CD14-positive monocyte (primary cell): ENCODE data around the gene ARHGEF7. TPM values are rescaled to one million over a fixed set of nuclear protein-coding genes. Genes with fewer than 3 reads are reported as not detected.
"Not testable (repeated sequence)": the region's sequence is repeated elsewhere in the genome, so short reads cannot be mapped to it uniquely, and the experiment has no call there.

Experiments
- DNase-seq, 3 donors: peaks; one replicate each; pipeline ENCODE4 v3.0.0-alpha.2; 2011 to 2022
- H2AFZ ChIP-seq: 2 replicates; pipeline ENCODE4 v1.6.0; 2012; ENCODE audit warnings: mild to moderate bottlenecking, low read depth, low read length, inconsistent platforms; ENCODE audit not compliant: insufficient read depth, poor library complexity, severe bottlenecking
- H3K27ac ChIP-seq, 2 donors: 1 replicate in 1 of 2; 2 replicates in 1 of 2; pipeline ENCODE4 v1.5.1; 2012 to 2013; ENCODE audit warnings: low read length in 2 of 2, control low read depth in 1 of 2, inconsistent platforms in 1 of 2, low read depth in 1 of 2, mild to moderate bottlenecking in 1 of 2
- H3K27me3 ChIP-seq, 2 donors: one replicate each; pipeline versions ENCODE4 v1.6.0 to v1.6.1; 2011 to 2013; ENCODE audit warnings: low read length in 2 of 2; ENCODE audit not compliant: control insufficient read depth in 2 of 2, insufficient read depth in 2 of 2
- H3K36me3 ChIP-seq, 2 donors: replicated peaks in 1 of 2; 1 replicate in 1 of 2; 2 replicates in 1 of 2; pipeline versions ENCODE4 v1.5.1 to v1.6.1; 2012 to 2013; ENCODE audit warnings: low read length in 2 of 2, control low read depth in 1 of 2, inconsistent platforms in 1 of 2, mild to moderate bottlenecking in 1 of 2; ENCODE audit not compliant: insufficient read depth in 2 of 2, control insufficient read depth in 1 of 2
- H3K4me1 ChIP-seq, 2 donors: 1 replicate in 1 of 2; 2 replicates in 1 of 2; pipeline versions ENCODE4 v1.5.1 to v1.6.1; 2012 to 2013; ENCODE audit warnings: low read length in 2 of 2, control low read depth in 1 of 2, inconsistent platforms in 1 of 2, mild to moderate bottlenecking in 1 of 2, moderate library complexity in 1 of 2; ENCODE audit not compliant: insufficient read depth in 2 of 2, control insufficient read depth in 1 of 2
- H3K4me2 ChIP-seq: replicated peaks from 2 replicates; pipeline ENCODE3; 2012; ENCODE audit warnings: low read length, moderate library complexity, mild to moderate bottlenecking; ENCODE audit not compliant: poor library complexity, severe bottlenecking; ENCODE audit errors: extremely low read depth
- H3K4me3 ChIP-seq, 3 experiments: fragments of 200-600 bp in 1 of 3; sonication (generic) in 1 of 3; replicated peaks in 1 of 3; 1 replicate in 2 of 3; 2 replicates in 1 of 3; pipeline ENCODE4 v1.5.1; 2011 to 2013; ENCODE audit warnings: low read length in 3 of 3, mild to moderate bottlenecking in 3 of 3, control low read depth in 2 of 3, low read depth in 2 of 3, inconsistent platforms in 1 of 3, moderate library complexity in 1 of 3
- H3K79me2 ChIP-seq: 2 replicates; pipeline ENCODE4 v1.6.0; 2012; ENCODE audit warnings: mild to moderate bottlenecking, control low read depth, inconsistent platforms, low read length, moderate library complexity; ENCODE audit not compliant: insufficient read depth
- H3K9ac ChIP-seq: 2 replicates; pipeline ENCODE4 v1.6.0; 2017; ENCODE audit warnings: low read length, mild to moderate bottlenecking; ENCODE audit not compliant: insufficient read depth, poor library complexity, severe bottlenecking
- H3K9me3 ChIP-seq, 2 donors: replicated peaks in 1 of 2; 1 replicate in 1 of 2; 2 replicates in 1 of 2; pipeline versions ENCODE4 v1.5.1 to v1.6.1; 2012 to 2013; ENCODE audit warnings: low read length in 2 of 2, control low read depth in 1 of 2; ENCODE audit not compliant: control insufficient read depth in 1 of 2, insufficient read depth in 1 of 2
- H4K20me1 ChIP-seq: 2 replicates; pipeline ENCODE4 v1.6.0; 2012; ENCODE audit warnings: mild to moderate bottlenecking, low read length, control low read depth, moderate library complexity; ENCODE audit not compliant: insufficient read depth
- H3K27ac Mint-ChIP-seq, 7 donors: one replicate each; pipeline ENCODE4 v1.8.0; 2020; ENCODE audit warnings: mild to moderate bottlenecking in 7 of 7, mixed read lengths in 7 of 7, moderate library complexity in 6 of 7, inconsistent platforms in 2 of 7
- H3K27me3 Mint-ChIP-seq, 3 donors: one replicate each; pipeline ENCODE4 v1.8.0; 2021 to 2022; ENCODE audit warnings: low read depth in 3 of 3, mild to moderate bottlenecking in 3 of 3, mixed read lengths in 3 of 3, moderate library complexity in 3 of 3, inconsistent platforms in 1 of 3
- H3K36me3 Mint-ChIP-seq, 2 donors: one replicate each; pipeline ENCODE4 v1.8.0; 2020; ENCODE audit warnings: mixed read lengths in 2 of 2, inconsistent platforms in 1 of 2, mild to moderate bottlenecking in 1 of 2
- H3K4me1 Mint-ChIP-seq: one replicate; pipeline ENCODE4 v1.8.0; 2020; ENCODE audit warnings: mild to moderate bottlenecking, mixed read lengths
- H3K4me3 Mint-ChIP-seq, 2 donors: one replicate each; pipeline ENCODE4 v1.8.0; 2020; ENCODE audit warnings: mild to moderate bottlenecking in 2 of 2, mixed read lengths in 2 of 2, moderate library complexity in 1 of 2
- H3K9me3 Mint-ChIP-seq, 7 donors: one replicate each; pipeline ENCODE4 v1.8.0; 2020 to 2022; ENCODE audit warnings: mixed read lengths in 7 of 7, mild to moderate bottlenecking in 6 of 7, moderate library complexity in 6 of 7, inconsistent platforms in 2 of 7
- CTCF ChIP-seq: fragments of 200-600 bp; IDR thresholded peaks from one replicate; pipeline ENCODE4 v1.8.0; 2022; ENCODE audit warnings: antibody characterized with exemption, mild to moderate bottlenecking
- WGBS: methylation state at CpG from one replicate; pipeline ENCODE4 v1.1.5; 2013; ENCODE audit warnings: missing lambda C conversion rate; ENCODE audit not compliant: insufficient coverage; 5-methylcytosine and 5-hydroxymethylcytosine counted together
- intact Hi-C, 2 donors: fragments of 100-400 bp; cut with micrococcal nuclease; formaldehyde crosslinking; loops; one replicate each; pipeline versions ENCODE4 v1.15.0 to v1.15.1; 2023
- polyA plus RNA-seq, 3 donors: library from polyadenylated mRNA; depleted of rRNA in 1 of 3; unstranded in 2 of 3; stranded (reverse) in 1 of 3; fragments of 300-500 nt in 2 of 3; fragments of >200 nt in 1 of 3; fragmentation: Illumina TruSeq in 2 of 3; gene quantifications; 1 replicate in 2 of 3; 2 replicates in 1 of 3; pipeline ENCODE4 v1.2.3, GENCODE V29; 2012 to 2021

ARHGEF7 gene
- polyA plus RNA-seq, 3 donors: 4.6 to 29.0 (median 6.1) TPM

DNA sequence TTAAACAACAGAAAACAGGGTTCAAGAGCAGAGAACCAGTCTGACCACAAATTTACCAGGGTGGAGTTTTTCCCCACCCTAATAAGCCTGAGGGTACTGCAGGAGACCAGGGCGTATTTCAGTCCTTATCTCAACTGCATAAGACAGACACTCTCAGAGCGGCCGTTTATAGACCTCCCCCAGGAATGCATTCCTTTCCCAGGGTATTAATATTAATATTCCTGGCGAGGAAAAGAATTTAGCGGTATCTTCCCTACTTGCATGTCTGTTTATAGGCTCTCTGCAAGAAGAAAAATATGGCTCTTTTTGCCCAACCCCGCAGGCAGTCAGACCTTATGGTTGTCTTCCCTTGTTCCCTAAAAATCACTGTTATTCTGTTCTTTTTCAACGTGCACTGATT, 43.6 kb upstream of the ARHGEF7 start:
- H3K4me3 Mint-ChIP-seq, DNase-seq, H2AFZ ChIP-seq, H4K20me1 ChIP-seq, H3K4me3 ChIP-seq, H3K4me2 ChIP-seq, H3K27ac ChIP-seq, H3K9ac ChIP-seq, H3K4me1 ChIP-seq, H3K36me3 ChIP-seq, H3K79me2 ChIP-seq, H3K4me1 Mint-ChIP-seq, H3K27ac Mint-ChIP-seq, intact Hi-C loops, H3K36me3 Mint-ChIP-seq: not testable (repeated sequence)
- H3K9me3 Mint-ChIP-seq: peaks cover 29 to 58% (median 52%) of the 10 kb centered on the region in 7 donors
- Histone ChIP-seq H3K27me3 (peaks cover 18 to 30% of the 10 kb centered on the region in 2 donors), H3K9me3 (peaks cover 34 to 59% of the 10 kb centered on the region in 2 donors)
- peaks cover 22 to 38% (median 35%) of the 10 kb centered on the region in 3 donors for H3K27me3 Mint-ChIP-seq
- no CpG with 5 or more reads among the region's 7 CpGs for WGBS

- Histone ChIP-seq H3K27me3 (no peaks in the 10 kb centered on the region), H3K27ac (no peak overlapping the region), H3K9me3 (peaks cover 35 to 56% of the 10 kb centered on the region in 2 donors), H2AFZ (no peak overlapping the region), H3K4me3 (no peak overlapping the region), H3K36me3 (no peaks in the 10 kb centered on the region), H3K4me1 (no peaks in the 10 kb centered on the region), H3K9ac (no peak overlapping the region), H4K20me1 (no peaks in the 10 kb centered on the region), H3K4me2 (no peak overlapping the region), H3K79me2 (no peaks in the 10 kb centered on the region)
- no peak for DNase-seq
- Mint-ChIP-seq H3K4me3 (no peak overlapping the region), H3K4me1 (no peaks in the 10 kb centered on the region), H3K36me3 (no peaks in the 10 kb centered on the region), H3K9me3 (peaks cover 29 to 62% (median 61%) of the 10 kb centered on the region in 7 donors), H3K27me3 (peaks cover under 1 to 8% (median 7%) of the 10 kb centered on the region in 3 donors), H3K27ac (no peak overlapping the region)
- WGBS: 100% methylated on average over 1 of the region's 3 CpGs
- intact Hi-C loops: no loop called here
- no peak for TF ChIP-seq CTCF
These were observed 40.3 kb upstream of the ARHGEF7 start for GRCh38 chr13:111074826-111075225.
